H9 (cell line): ENCODE measurements around the gene GABRB3. TPM values are rescaled to one million over a fixed set of nuclear protein-coding genes. Genes with fewer than 3 reads are reported as not detected.

Experiments
- DNase-seq: peaks from one replicate; pipeline ENCODE4 v3.0.0-alpha.2; 2017
- H2AFZ ChIP-seq: one replicate; pipeline ENCODE4 v1.6.1; 2013; ENCODE audit warnings: mild to moderate bottlenecking, low read length, control low read depth, moderate library complexity
- H2AK5ac ChIP-seq: 2 replicates; pipeline ENCODE4 v1.6.1; 2013; ENCODE audit warnings: low read length, control low read depth, mixed read lengths; ENCODE audit not compliant: insufficient read length
- H2BK120ac ChIP-seq: one replicate; pipeline ENCODE4 v1.6.1; 2013; ENCODE audit warnings: low read depth, mild to moderate bottlenecking, low read length, control low read depth, inconsistent platforms; ENCODE audit not compliant: poor library complexity, severe bottlenecking
- H2BK12ac ChIP-seq: 2 replicates; pipeline ENCODE4 v1.6.1; 2013; ENCODE audit warnings: low read length, control low read depth, mixed read lengths, low read depth; ENCODE audit not compliant: insufficient read length
- H2BK15ac ChIP-seq: 2 replicates; pipeline ENCODE4 v1.6.1; 2013; ENCODE audit warnings: low read depth, low read length, control low read depth
- H2BK20ac ChIP-seq: one replicate; pipeline ENCODE4 v1.6.1; 2013; ENCODE audit warnings: low read depth, mild to moderate bottlenecking, low read length, control low read depth, inconsistent platforms; ENCODE audit not compliant: poor library complexity, severe bottlenecking
- H2BK5ac ChIP-seq: 2 replicates; pipeline ENCODE4 v1.6.1; 2013; ENCODE audit warnings: low read length, control low read depth, mixed read lengths; ENCODE audit not compliant: insufficient read length
- H3K14ac ChIP-seq: 2 replicates; pipeline ENCODE4 v1.6.1; 2013; ENCODE audit warnings: low read length, control low read depth; ENCODE audit not compliant: insufficient read depth
- H3K18ac ChIP-seq: 2 replicates; pipeline ENCODE4 v1.6.1; 2013; ENCODE audit warnings: low read depth, mild to moderate bottlenecking, mixed read lengths, low read length, control low read depth; ENCODE audit not compliant: insufficient read length
- H3K23ac ChIP-seq: 2 replicates; pipeline ENCODE4 v1.6.1; 2013; ENCODE audit warnings: low read length, control low read depth, mixed read lengths, low read depth; ENCODE audit not compliant: insufficient read length
- H3K23me2 ChIP-seq: 2 replicates; pipeline ENCODE4 v1.6.1; 2013; ENCODE audit warnings: low read depth, mild to moderate bottlenecking, mixed read lengths, low read length, control low read depth; ENCODE audit not compliant: insufficient read length, poor library complexity, severe bottlenecking
- H3K27ac ChIP-seq: 2 replicates; pipeline ENCODE4 v1.5.1; 2013; ENCODE audit warnings: low read length, control low read depth, mixed read lengths, low read depth; ENCODE audit not compliant: insufficient read length
- H3K27me3 ChIP-seq: 2 replicates; pipeline ENCODE4 v1.6.1; 2013; ENCODE audit warnings: low read length, control low read depth, inconsistent platforms; ENCODE audit not compliant: insufficient read depth
- H3K4ac ChIP-seq: 2 replicates; pipeline ENCODE4 v1.6.1; 2013; ENCODE audit warnings: low read depth, mild to moderate bottlenecking, control low read depth, inconsistent platforms, low read length, moderate library complexity
- H3K4me1 ChIP-seq: 2 replicates; pipeline ENCODE4 v1.6.1; 2013; ENCODE audit warnings: low read length, control low read depth, inconsistent platforms; ENCODE audit not compliant: insufficient read depth
- H3K4me2 ChIP-seq: 2 replicates; pipeline ENCODE4 v1.6.1; 2013; ENCODE audit warnings: low read length, control low read depth, mixed read lengths; ENCODE audit not compliant: insufficient read length, insufficient read depth
- H3K56ac ChIP-seq: 2 replicates; pipeline ENCODE4 v1.6.1; 2013; ENCODE audit warnings: low read depth, mild to moderate bottlenecking, mixed read lengths, low read length, control low read depth; ENCODE audit not compliant: insufficient read length
- H3K79me1 ChIP-seq: 2 replicates; pipeline ENCODE4 v1.6.1; 2013; ENCODE audit warnings: low read depth, mild to moderate bottlenecking, moderate library complexity, low read length, control low read depth, inconsistent platforms; ENCODE audit not compliant: insufficient read depth, poor library complexity, severe bottlenecking
- H3K79me2 ChIP-seq: 2 replicates; pipeline ENCODE4 v1.6.1; 2013; ENCODE audit warnings: low read length, control low read depth, inconsistent platforms; ENCODE audit not compliant: insufficient read depth
- H3K9ac ChIP-seq: 2 replicates; pipeline ENCODE4 v1.6.1; 2013; ENCODE audit warnings: low read length, control low read depth, mixed read lengths; ENCODE audit not compliant: insufficient read length; ENCODE audit errors: extremely low read depth
- H3K9me3 ChIP-seq: one replicate; pipeline ENCODE4 v1.6.1; 2013; ENCODE audit warnings: low read depth, low read length, inconsistent platforms; ENCODE audit not compliant: control insufficient read depth
- H3T11ph ChIP-seq: one replicate; pipeline ENCODE4 v1.6.1; 2013; ENCODE audit warnings: mild to moderate bottlenecking, low read length, control low read depth, inconsistent platforms
- H4K20me1 ChIP-seq: one replicate; pipeline ENCODE4 v1.6.1; 2013; ENCODE audit not compliant: control insufficient read depth, insufficient read length, insufficient read depth
- H4K5ac ChIP-seq: 2 replicates; pipeline ENCODE4 v1.6.1; 2013; ENCODE audit warnings: low read depth, mild to moderate bottlenecking, mixed read lengths, low read length, control low read depth; ENCODE audit not compliant: insufficient read length
- H4K8ac ChIP-seq: replicated peaks from 2 replicates; pipeline ENCODE4 v1.6.1; 2013; ENCODE audit warnings: low read length, control low read depth, mixed read lengths, low read depth; ENCODE audit not compliant: insufficient read length
- H4K91ac ChIP-seq: 2 replicates; pipeline ENCODE4 v1.6.1; 2013; ENCODE audit warnings: low read depth, mild to moderate bottlenecking, moderate library complexity, mixed read lengths, low read length, control low read depth; ENCODE audit not compliant: insufficient read length
- H3K27ac Mint-ChIP-seq, 3 experiments: 2 replicates in 2 of 3; 3 replicates in 1 of 3; pipeline ENCODE4 v1.8.0; 2020 to 2021; ENCODE audit warnings: mixed read lengths in 3 of 3, mild to moderate bottlenecking in 1 of 3, moderate library complexity in 1 of 3
- H3K27me3 Mint-ChIP-seq: 2 replicates; pipeline ENCODE4 v1.8.0; 2021; ENCODE audit warnings: low read depth, mild to moderate bottlenecking, moderate library complexity, mixed read lengths
- H3K36me3 Mint-ChIP-seq, 3 experiments: 2 replicates in 2 of 3; 3 replicates in 1 of 3; pipeline ENCODE4 v1.8.0; 2020 to 2021; ENCODE audit warnings: low read depth in 3 of 3, mixed read lengths in 3 of 3; ENCODE audit not compliant: insufficient read depth in 1 of 3
- H3K4me1 Mint-ChIP-seq, 2 experiments: 2 replicates each; pipeline ENCODE4 v1.8.0; 2020; ENCODE audit warnings: mixed read lengths in 2 of 2
- H3K4me3 Mint-ChIP-seq, 2 experiments: 2 replicates in 1 of 2; 3 replicates in 1 of 2; pipeline ENCODE4 v1.8.0; 2020 to 2021; ENCODE audit warnings: mild to moderate bottlenecking in 2 of 2, mixed read lengths in 2 of 2, moderate library complexity in 1 of 2
- H3K9me3 Mint-ChIP-seq, 2 experiments: 2 replicates in 1 of 2; 3 replicates in 1 of 2; pipeline ENCODE4 v1.8.0; 2020; ENCODE audit warnings: mild to moderate bottlenecking in 2 of 2, mixed read lengths in 2 of 2, moderate library complexity in 1 of 2
- CTCF ChIP-seq: fragments of 200-600 bp; sonication (generic); conservative IDR thresholded peaks from 3 replicates; pipeline ENCODE4 v1.8.0; 2021; ENCODE audit warnings: antibody characterized with exemption, mild to moderate bottlenecking
- WGBS: extraction: QIAGEN DNeasy Blood & Tissue Kit; methylation state at CpG from one replicate; pipeline ENCODE4 v1.1.7; 2013; ENCODE audit warnings: missing lambda C conversion rate, low lambda C conversion rate, mixed read lengths; ENCODE audit not compliant: insufficient read length; ENCODE audit errors: extremely low coverage; 5-methylcytosine and 5-hydroxymethylcytosine counted together
- total RNA-seq: library from RNA; stranded (reverse); gene quantifications from 2 replicates; pipeline ENCODE4 v1.2.1, GENCODE V29; 2021

GABRB3 gene
- total RNA-seq, 1 experiment from 2014 or later = 98.2 TPM

GRCh38 chr15:26621816-26622215, 151.1 kb downstream of the GABRB3 start:
- no peaks in the 10 kb centered on the region; the same call in none of the 2 replicates for H3K79me2 ChIP-seq
- no peak overlapping the region for H3K56ac ChIP-seq
- no peak overlapping the region for H2AK5ac ChIP-seq
- H2BK120ac ChIP-seq = no peak overlapping the region
- H3T11ph ChIP-seq = no peak overlapping the region
- H3K4ac ChIP-seq = no peak overlapping the region
- H3K27me3 Mint-ChIP-seq = no peaks in the 10 kb centered on the region
- no CpG with 5 or more reads among the region's 5 CpGs for WGBS
- no peak overlapping the region for H3K27ac ChIP-seq
- no peaks in the 10 kb centered on the region for H4K20me1 ChIP-seq
- no peak overlapping the region for H3K9ac ChIP-seq
- no peak overlapping the region for H4K91ac ChIP-seq
- peak overlapping the region in 1 of 3 experiments; percentile 75; a peak in 4 of 7 replicates for H3K27ac Mint-ChIP-seq
- peaks cover 2% of the 10 kb centered on the region for H3K79me1 ChIP-seq
- no peak overlapping the region for H2BK12ac ChIP-seq
- H3K27me3 ChIP-seq = no peaks in the 10 kb centered on the region
- no peak overlapping the region for H2BK20ac ChIP-seq
- no peak overlapping the region for H3K4me3 Mint-ChIP-seq
- no peak overlapping the region for H3K23ac ChIP-seq
- H3K4me1 Mint-ChIP-seq = peaks cover 47 to 52% of the 10 kb centered on the region in 2 experiments
- no peak for TF ChIP-seq CTCF
- H3K4me2 ChIP-seq = no peak overlapping the region
- no peak overlapping the region for H4K8ac ChIP-seq
- H2BK15ac ChIP-seq = no peak overlapping the region
- no peak overlapping the region for H2BK5ac ChIP-seq
- H3K36me3 Mint-ChIP-seq = peaks cover 17 to 26% (median 18%) of the 10 kb centered on the region in 3 experiments
- no peaks in the 10 kb centered on the region for H3K9me3 ChIP-seq
- peaks cover 4 to 10% of the 10 kb centered on the region in 2 experiments for H3K9me3 Mint-ChIP-seq
- peaks cover 20% of the 10 kb centered on the region for H3K4me1 ChIP-seq
- no peak overlapping the region for H2AFZ ChIP-seq
- no peaks in the 10 kb centered on the region for H3K23me2 ChIP-seq
- DNase-seq = no peak
- H3K18ac ChIP-seq = no peak overlapping the region
- no peak overlapping the region for H4K5ac ChIP-seq
- H3K14ac ChIP-seq = no peak overlapping the region
